Testis (tissue), 3 donors: ENCODE measurements around the gene PIBF1. TPM values are rescaled to one million over a fixed set of nuclear protein-coding genes. Genes with fewer than 3 reads are reported as not detected.
"Not testable (repeated sequence)": the region's sequence is repeated elsewhere in the genome, so short reads cannot be mapped to it uniquely, and the experiment has no call there.

Experiments used
- DNase-seq: peaks from one replicate; pipeline ENCODE4 v3.0.0-alpha.2; 2019
- H3K27ac ChIP-seq, 2 donors: fragments of 200-600 bp; sonication (generic); one replicate each; pipeline ENCODE4 v1.5.1; 2019
- H3K27me3 ChIP-seq: fragments of 200-600 bp; sonication (generic); one replicate; pipeline ENCODE4 v1.5.1; 2019
- H3K36me3 ChIP-seq: fragments of 200-600 bp; sonication (generic); one replicate; pipeline ENCODE4 v1.5.1; 2017; ENCODE audit warnings: low read depth; ENCODE audit errors: missing control alignments
- H3K4me1 ChIP-seq: fragments of 200-600 bp; sonication (generic); one replicate; pipeline ENCODE4 v1.5.1; 2019
- H3K4me3 ChIP-seq, 2 donors: fragments of 200-600 bp; sonication (generic); one replicate each; pipeline ENCODE4 v1.5.1; 2017 to 2019
- H3K9me3 ChIP-seq: fragments of 200-600 bp; sonication (generic); one replicate; pipeline ENCODE4 v1.5.1; 2017
- CTCF ChIP-seq, 3 experiments: fragments of 450-650 bp in 2 of 3; fragments of 200-600 bp in 1 of 3; sonication (generic) in 1 of 3; IDR thresholded peaks; one replicate each; pipeline ENCODE4 v1.5.1; 2016 to 2019; ENCODE audit warnings: antibody characterized with exemption in 3 of 3, mild to moderate bottlenecking in 2 of 3, moderate library complexity in 1 of 3
- POLR2A ChIP-seq: fragments of 450-650 bp; IDR thresholded peaks from one replicate; pipeline ENCODE4 v1.6.1; 2017; ENCODE audit warnings: antibody characterized with exemption, mild to moderate bottlenecking, moderate library complexity
- WGBS, 2 donors: methylation state at CpG; one replicate each; pipeline ENCODE4 v1.1.5; 2018; 5-methylcytosine and 5-hydroxymethylcytosine counted together
- intact Hi-C: fragments of 100-400 bp; cut with DNase I; formaldehyde crosslinking; loops from one replicate; pipeline ENCODE4 v1.15.1; 2023; ENCODE audit warnings: low total_unique reads
- polyA plus RNA-seq: library from polyadenylated mRNA; stranded (reverse); fragments of 350-450 nt; fragmentation: Illumina TruSeq; extraction: RNeasy Lipid Tissue Mini Kit (QIAGEN cat#74804); gene quantifications from one replicate; pipeline ENCODE4 v1.2.3, GENCODE V29; 2014; ENCODE audit warnings: low read depth, low replicate concordance; ENCODE audit not compliant: insufficient read depth
- total RNA-seq, 2 donors: library from RNA; depleted of rRNA; stranded (reverse); fragments of >200 nt; gene quantifications; one replicate each; pipeline ENCODE4 v1.2.3, GENCODE V29; 2016

The PIBF1 gene
- total and polyA plus RNA-seq, 3 donors from 2014 or later = 22.5 to 37.2 (median 24.6) TPM

GRCh38 chr13:72891423-72891822 is 109.5 kb downstream of the PIBF1 start:
- 87 to 93% methylated on average over 3 of the region's 3 CpGs for WGBS, 2 donors
- intact Hi-C loops = no loop called here
- H3K27me3 ChIP-seq = no peaks in the 10 kb centered on the region
- TF ChIP-seq CTCF (IDR thresholded peaks at IDR 0.05) = no peak
- TF ChIP-seq POLR2A = no peak
- no peak for DNase-seq
- H3K4me1 ChIP-seq = no peaks in the 10 kb centered on the region
- H3K9me3 ChIP-seq = no peaks in the 10 kb centered on the region
- H3K4me3 ChIP-seq = no peak overlapping the region
- H3K36me3 ChIP-seq = no peaks in the 10 kb centered on the region
- H3K27ac ChIP-seq = no peak overlapping the region

GRCh38 chr13:72896869-72897268 is 114.9 kb downstream of the PIBF1 start:
- no peak for TF ChIP-seq POLR2A
- TF ChIP-seq CTCF (IDR thresholded peaks at IDR 0.05) = no peak
- 95 to 96% methylated on average over 4 of the region's 4 CpGs for WGBS, 2 donors
- DNase-seq = no peak
- Histone ChIP-seq H3K27me3 (no peaks in the 10 kb centered on the region), H3K4me1 (no peaks in the 10 kb centered on the region), H3K27ac (no peak overlapping the region), H3K4me3 (no peak overlapping the region), H3K9me3 (no peaks in the 10 kb centered on the region), H3K36me3 (no peaks in the 10 kb centered on the region)
- intact Hi-C loops = no loop called here

GRCh38 chr13:72901546-72901945 is 119.6 kb downstream of the PIBF1 start:
- intact Hi-C loops, DNase-seq, H3K9me3 ChIP-seq, H3K27me3 ChIP-seq, H3K4me1 ChIP-seq, H3K4me3 ChIP-seq, H3K36me3 ChIP-seq, H3K27ac ChIP-seq: not testable (repeated sequence)
- 77 to 78% methylated on average over 7 of the region's 7 CpGs for WGBS, 2 donors

- Histone ChIP-seq H3K36me3 (no peaks in the 10 kb centered on the region), H3K4me1 (no peaks in the 10 kb centered on the region), H3K9me3 (no peaks in the 10 kb centered on the region), H3K27me3 (no peaks in the 10 kb centered on the region), H3K27ac (no peak overlapping the region), H3K4me3 (no peak overlapping the region)
- intact Hi-C loops = no loop called here
- WGBS, 2 donors = 90 to 96% methylated on average over 4 of the region's 4 CpGs
- no peak for TF ChIP-seq POLR2A
- TF ChIP-seq CTCF (IDR thresholded peaks at IDR 0.05) = no peak
- no peak for DNase-seq
These were observed 126.5 kb downstream of the PIBF1 start for GRCh38 chr13:72908416-72908815.

- H3K27ac ChIP-seq = no peak overlapping the region
- intact Hi-C loops = no loop called here
- H3K4me1 ChIP-seq = no peaks in the 10 kb centered on the region
- no peak overlapping the region for H3K4me3 ChIP-seq
- no peak for DNase-seq
- H3K9me3 ChIP-seq = no peaks in the 10 kb centered on the region
- no peaks in the 10 kb centered on the region for H3K36me3 ChIP-seq
- no peak for TF ChIP-seq CTCF (IDR thresholded peaks at IDR 0.05)
- TF ChIP-seq POLR2A = no peak
- H3K27me3 ChIP-seq = no peaks in the 10 kb centered on the region
- WGBS, 2 donors = 97 to 98% methylated on average over 1 of the region's 1 CpG
These were observed 130.0 kb downstream of the PIBF1 start for GRCh38 chr13:72911981-72912380.
